Activated naive CD8-positive, alpha-beta T cell treated with anti-CD3 and anti-CD28 coated beads, Interleukin-2, amount 10 ng/mL, durations not matched to agents 7 days and 5 days (primary cell): ENCODE measurements around the gene SEC14L1. TPM values are rescaled to one million over a fixed set of nuclear protein-coding genes. Genes with fewer than 3 reads are reported as not detected.
"Not testable (repeated sequence)": the region's sequence is repeated elsewhere in the genome, so short reads cannot be mapped to it uniquely, and the experiment has no call there.

ENCODE experiments used
- ATAC-seq: fragments of 150-1000 bp; cut with Tn5 transposase; one replicate; pipeline ENCODE4 v1.10.0; 2021; ENCODE audit warnings: low read depth, moderate library complexity
- POLR2A ChIA-PET: fragments of 350-600 bp; sonication (Branson Sonifier 250); formaldehyde crosslinking; loops from one replicate; lab custom pipeline; 2021; ENCODE audit warnings: antibody characterized with exemption; lab: Charles Lee
- DNase-seq: peaks from one replicate; pipeline ENCODE4 v3.0.0; 2021
- H3K27ac Mint-ChIP-seq: one replicate; pipeline ENCODE4 v1.8.0; 2022; ENCODE audit warnings: mild to moderate bottlenecking, mixed read lengths
- H3K27me3 Mint-ChIP-seq: one replicate; pipeline ENCODE4 v1.8.0; 2022; ENCODE audit warnings: mild to moderate bottlenecking, moderate library complexity, mixed read lengths
- H3K36me3 Mint-ChIP-seq: one replicate; pipeline ENCODE4 v1.8.0; 2021; ENCODE audit warnings: mild to moderate bottlenecking, mixed read lengths
- H3K4me1 Mint-ChIP-seq: one replicate; pipeline ENCODE4 v1.8.0; 2021; ENCODE audit warnings: mixed read lengths
- H3K4me3 Mint-ChIP-seq: one replicate; pipeline ENCODE4 v1.8.0; 2022; ENCODE audit warnings: mild to moderate bottlenecking, moderate library complexity, mixed read lengths
- H3K9me3 Mint-ChIP-seq: one replicate; pipeline ENCODE4 v1.8.0; 2021; ENCODE audit warnings: mixed read lengths
- total RNA-seq, 2 experiments: library from RNA; stranded (reverse); gene quantifications; one replicate each; pipeline ENCODE4 v1.2.3, GENCODE V29; 2021

The SEC14L1 gene
- total RNA-seq, 2 experiments from 2014 or later = 74.6 to 77.5 TPM

DNA sequence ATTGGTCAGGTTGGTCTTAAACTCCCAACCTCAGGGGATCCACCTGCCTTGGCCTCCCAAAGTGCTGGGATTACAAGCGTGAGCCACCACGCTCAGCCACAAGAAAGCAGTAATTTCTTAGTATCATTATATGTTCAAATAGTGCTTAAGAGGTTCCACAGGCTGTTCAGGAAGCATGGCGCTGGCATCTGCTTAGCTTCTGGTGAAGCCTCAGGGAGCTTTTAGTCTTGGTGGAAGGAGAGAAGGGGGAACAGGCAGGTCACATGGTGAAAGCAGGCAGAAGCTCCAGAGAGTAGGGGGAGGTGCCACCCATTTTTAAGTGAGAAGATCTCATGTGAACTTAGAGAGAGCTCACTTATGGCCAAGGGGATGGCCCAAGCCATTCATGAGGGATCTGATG lies 3.7 kb upstream of the SEC14L1 start:
- Mint-ChIP-seq H3K9me3 (peaks cover 16% of the 10 kb centered on the region), H3K36me3 (peaks cover 29% of the 10 kb centered on the region), H3K4me1 (peaks cover 28% of the 10 kb centered on the region), H3K27me3 (no peaks in the 10 kb centered on the region), H3K27ac (no peak overlapping the region), H3K4me3 (no peak overlapping the region)
- no peak for ATAC-seq
- POLR2A ChIA-PET = interaction anchor here (0.6 to 7.1 kb wide), 2 partner anchors 8 to 21 kb away, joined by 3 to 100 read pairs; no protein-coding TSS in a partner anchor
- DNase-seq = no peak

DNA sequence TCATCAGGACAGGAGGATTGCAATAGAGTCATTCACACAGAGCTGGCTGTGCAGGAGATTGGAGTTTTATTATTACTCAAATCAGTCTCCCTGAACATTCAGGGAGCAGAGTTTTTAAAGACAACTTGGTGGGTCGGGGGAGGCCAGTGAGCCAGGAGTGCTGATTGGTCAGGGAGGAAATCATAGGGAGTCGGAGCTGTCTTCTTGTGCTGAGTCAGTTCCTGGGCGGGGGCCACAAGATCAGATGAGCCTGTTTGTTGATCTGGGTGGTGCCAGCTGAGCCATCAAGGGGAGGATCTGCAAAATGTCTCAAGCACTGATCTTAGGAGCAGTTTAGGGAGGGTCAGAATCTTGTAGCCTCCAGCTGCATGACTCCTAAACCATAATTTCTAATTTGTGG lies 2.9 kb upstream of the SEC14L1 start:
- Mint-ChIP-seq H3K36me3 (peaks cover 34% of the 10 kb centered on the region), H3K9me3 (peaks cover 16% of the 10 kb centered on the region), H3K4me1 (peaks cover 34% of the 10 kb centered on the region), H3K4me3 (peak overlapping the region; percentile 47), H3K27ac (peak overlapping the region; percentile 71)
- H3K27me3 Mint-ChIP-seq, ATAC-seq, DNase-seq: not testable (repeated sequence)
- POLR2A ChIA-PET = interaction anchor here (7.1 kb wide), 1 partner anchor 8 kb away, joined by 100 read pairs; no protein-coding TSS in a partner anchor

DNA sequence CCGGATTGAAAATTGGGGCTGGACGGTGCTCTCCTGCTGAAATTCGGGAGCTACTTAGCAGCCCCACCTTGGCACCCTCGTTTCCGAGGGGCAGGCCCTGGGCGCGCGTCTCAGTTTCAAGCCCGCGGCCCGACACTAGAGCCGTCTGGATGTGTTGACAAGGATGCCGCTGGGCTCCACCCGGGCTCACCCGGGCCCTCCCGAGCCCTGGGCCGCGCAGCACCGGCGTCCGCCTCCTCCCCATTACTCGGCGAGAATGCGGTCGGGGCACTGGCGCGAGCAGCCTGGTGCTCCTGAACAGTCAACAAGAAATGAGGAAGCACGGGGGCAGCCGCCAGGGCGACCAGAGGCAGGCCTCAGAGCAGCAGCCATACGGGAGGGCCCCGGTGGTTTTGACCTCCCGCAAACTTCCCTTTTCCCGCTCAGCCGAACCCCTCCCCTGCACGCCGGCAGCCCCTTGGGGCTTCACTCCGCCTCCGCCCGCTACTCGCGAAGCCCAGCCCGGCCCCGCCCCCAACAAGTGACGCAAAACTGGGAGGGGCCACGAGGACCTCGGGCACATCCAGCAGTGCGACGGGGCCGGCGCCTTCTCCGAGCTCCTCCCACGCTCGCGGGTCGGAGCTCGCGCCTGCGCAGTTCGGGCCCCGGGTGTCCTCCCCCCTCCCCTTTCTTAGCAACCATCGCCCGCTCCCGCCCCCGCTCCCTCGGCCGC lies 447 bp upstream of the SEC14L1 start:
- peak overlapping the region; percentile 74 for H3K4me3 Mint-ChIP-seq

DNA sequence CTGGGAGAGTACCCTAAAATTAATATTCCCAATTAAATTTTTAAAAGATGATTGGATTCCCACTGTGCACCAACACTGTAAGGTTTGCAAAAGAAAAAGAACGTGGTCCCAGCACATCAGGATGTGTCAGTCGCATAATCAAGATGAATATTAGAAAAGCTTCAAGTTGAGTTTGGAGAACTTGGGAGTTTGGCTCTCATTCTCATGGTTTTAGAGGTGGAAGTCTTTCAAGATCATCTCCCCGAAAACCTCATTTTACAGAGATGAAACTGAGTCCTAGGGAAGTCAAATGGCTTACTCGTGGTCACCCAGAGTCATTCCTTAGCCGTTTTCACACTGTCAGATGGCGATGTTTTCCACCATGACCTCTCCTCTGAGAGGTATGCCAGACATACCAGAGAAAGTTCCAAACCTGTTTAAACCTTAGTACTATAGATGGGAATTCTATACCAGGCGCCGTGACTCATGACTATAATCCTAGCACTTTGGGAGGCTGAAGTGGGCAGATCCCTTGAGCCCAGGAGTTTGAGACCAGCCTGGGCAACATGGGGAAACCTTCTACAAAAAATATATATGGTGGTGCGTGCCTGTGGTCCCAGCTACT lies 1.2 kb downstream of the SEC14L1 start:
- Mint-ChIP-seq H3K4me3 (peak overlapping the region; percentile 91), H3K27me3 (no peaks in the 10 kb centered on the region), H3K4me1 (peaks cover 57% of the 10 kb centered on the region), H3K36me3 (peaks cover 52% of the 10 kb centered on the region), H3K9me3 (peaks cover 11% of the 10 kb centered on the region), H3K27ac (peak overlapping the region; percentile 90)
- no peak for ATAC-seq
- POLR2A ChIA-PET = interaction anchor here (0.6 to 7.1 kb wide), 7 partner anchors 12 to 59 kb away, joined by 3 to 100 read pairs (median 4); no protein-coding TSS in a partner anchor
- DNase-seq = no peak

More for the DNA sequence above, 447 bp upstream of the SEC14L1 start:
- POLR2A ChIA-PET = interaction anchor here (0.6 to 7.1 kb wide), 21 partner anchors 10 to 1261 kb away, joined by 3 to 100 read pairs (median 4); partner anchors contain the start of gene MFSD11
- peaks cover 16% of the 10 kb centered on the region for H3K9me3 Mint-ChIP-seq
- ATAC-seq (peak; percentile 88), DNase-seq (peak; percentile 100)
- peaks cover 44% of the 10 kb centered on the region for H3K36me3 Mint-ChIP-seq
- no peaks in the 10 kb centered on the region for H3K27me3 Mint-ChIP-seq
- peak overlapping the region; percentile 89 for H3K27ac Mint-ChIP-seq
- peaks cover 49% of the 10 kb centered on the region for H3K4me1 Mint-ChIP-seq

DNA sequence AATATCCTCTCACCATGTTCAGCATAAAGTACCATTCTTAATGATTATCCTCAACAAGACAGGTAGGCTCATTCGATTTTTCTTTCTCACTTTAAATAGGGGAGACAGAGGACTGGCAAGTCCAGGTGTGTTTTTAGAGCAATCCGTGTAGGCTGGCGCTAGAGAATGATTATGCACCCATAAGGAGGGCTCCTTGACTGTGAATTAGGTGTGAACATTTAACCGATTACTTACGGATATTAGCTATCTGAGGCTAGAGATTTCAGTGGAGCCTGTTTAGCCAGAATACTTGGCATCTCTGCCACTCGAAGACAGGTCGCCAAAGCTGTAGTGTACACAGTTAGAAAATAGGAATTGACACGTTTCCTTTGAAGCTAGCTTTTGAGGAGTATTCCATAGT lies 1.9 kb downstream of the SEC14L1 start:
- H3K27me3 Mint-ChIP-seq = no peaks in the 10 kb centered on the region
- peaks cover 53% of the 10 kb centered on the region for H3K36me3 Mint-ChIP-seq
- H3K4me1 Mint-ChIP-seq = peaks cover 63% of the 10 kb centered on the region
- DNase-seq = no peak
- POLR2A ChIA-PET = interaction anchor here (0.6 to 7.1 kb wide), 6 partner anchors 13 to 60 kb away, joined by 3 to 100 read pairs (median 4); no protein-coding TSS in a partner anchor
- H3K9me3 Mint-ChIP-seq = peaks cover 6% of the 10 kb centered on the region
- H3K4me3 Mint-ChIP-seq = peak overlapping the region; percentile 91
- no peak for ATAC-seq
- peak overlapping the region; percentile 54 for H3K27ac Mint-ChIP-seq

DNA sequence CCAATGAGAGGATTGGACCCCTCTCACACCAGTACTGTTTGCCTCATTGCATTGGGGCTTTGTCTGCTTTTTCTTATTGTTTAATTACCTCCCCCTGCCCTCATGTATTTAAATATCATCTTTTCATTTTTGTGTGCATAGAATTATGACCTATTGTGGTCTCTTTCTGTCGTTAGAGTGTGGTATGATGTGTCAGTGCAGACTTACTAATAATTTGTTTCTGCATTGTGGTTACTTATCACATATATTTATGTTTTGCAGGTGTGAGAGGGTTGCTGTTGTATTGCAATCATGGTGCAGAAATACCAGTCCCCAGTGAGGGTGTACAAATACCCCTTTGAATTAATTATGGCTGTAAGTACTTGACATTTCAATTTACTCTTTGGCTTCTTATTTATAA lies 2.5 kb downstream of the SEC14L1 start:
- POLR2A ChIA-PET = interaction anchor here (1.3 to 7.1 kb wide), 2 partner anchors 14 to 36 kb away, joined by 4 to 100 read pairs; no protein-coding TSS in a partner anchor
- Mint-ChIP-seq H3K36me3 (peaks cover 51% of the 10 kb centered on the region), H3K27me3 (no peaks in the 10 kb centered on the region), H3K4me3 (peak overlapping the region; percentile 72), H3K27ac (no peak overlapping the region), H3K9me3 (peaks cover 2% of the 10 kb centered on the region), H3K4me1 (peaks cover 60% of the 10 kb centered on the region)
- ATAC-seq (no peak), DNase-seq (no peak)

DNA sequence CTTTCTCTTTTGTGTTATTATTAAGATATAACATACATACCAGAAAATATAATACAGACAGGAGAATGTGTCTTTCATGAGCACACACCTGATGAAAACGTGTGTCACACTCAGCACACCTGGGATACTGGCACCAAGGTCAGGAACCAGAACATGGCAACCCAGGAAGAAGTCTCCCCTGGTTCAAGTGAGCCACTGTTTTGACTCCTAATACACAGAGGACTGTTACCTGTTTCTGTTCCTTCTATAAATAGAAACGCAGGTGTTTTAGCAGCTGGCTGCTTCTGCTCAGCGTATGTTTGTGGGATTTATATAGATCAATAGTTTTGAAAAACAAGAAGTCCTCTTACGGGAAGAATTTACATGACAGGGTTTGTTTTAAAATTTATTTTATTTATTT lies 3.5 kb downstream of the SEC14L1 start:
- ATAC-seq = no peak
- no peaks in the 10 kb centered on the region for H3K27me3 Mint-ChIP-seq
- no peak overlapping the region for H3K27ac Mint-ChIP-seq
- POLR2A ChIA-PET = interaction anchor here (1.5 to 2.2 kb wide), 2 partner anchors 16 to 408 kb away, joined by 3 to 10 read pairs; no protein-coding TSS in a partner anchor
- peaks cover 57% of the 10 kb centered on the region for H3K36me3 Mint-ChIP-seq
- DNase-seq = no peak
- peak overlapping the region; percentile 15 for H3K4me3 Mint-ChIP-seq
- no peaks in the 10 kb centered on the region for H3K9me3 Mint-ChIP-seq
- peaks cover 67% of the 10 kb centered on the region for H3K4me1 Mint-ChIP-seq

DNA sequence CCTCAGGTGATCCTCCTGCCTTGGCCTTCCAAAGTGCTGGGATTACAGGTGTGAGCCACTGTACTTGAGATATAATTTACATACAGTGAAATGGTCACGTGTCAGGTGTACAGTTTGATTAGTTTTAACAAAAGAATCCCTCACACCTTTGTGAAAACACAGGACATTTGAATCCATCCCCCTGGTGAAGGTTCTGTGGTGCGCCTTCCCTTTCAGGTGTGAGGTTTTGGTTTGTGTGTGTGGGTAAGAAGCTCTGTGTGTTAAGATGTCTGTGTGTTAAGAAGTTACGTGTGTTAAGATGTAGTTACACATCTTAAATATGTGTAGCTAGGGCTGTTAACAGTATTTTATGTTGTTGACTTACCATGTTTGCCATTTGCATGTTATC lies 4.4 kb downstream of the SEC14L1 start:
- no peaks in the 10 kb centered on the region for H3K27me3 Mint-ChIP-seq
- ATAC-seq (no peak), DNase-seq (no peak)
- peak overlapping the region; percentile 71 for H3K4me3 Mint-ChIP-seq
- peaks cover 65% of the 10 kb centered on the region for H3K4me1 Mint-ChIP-seq
- POLR2A ChIA-PET = interaction anchor here (0.5 to 2.2 kb wide), 7 partner anchors 17 to 409 kb away, joined by 3 to 10 read pairs (median 5); no protein-coding TSS in a partner anchor
- H3K36me3 Mint-ChIP-seq = peaks cover 56% of the 10 kb centered on the region
- peak overlapping the region; percentile 79 for H3K27ac Mint-ChIP-seq
- no peaks in the 10 kb centered on the region for H3K9me3 Mint-ChIP-seq

DNA sequence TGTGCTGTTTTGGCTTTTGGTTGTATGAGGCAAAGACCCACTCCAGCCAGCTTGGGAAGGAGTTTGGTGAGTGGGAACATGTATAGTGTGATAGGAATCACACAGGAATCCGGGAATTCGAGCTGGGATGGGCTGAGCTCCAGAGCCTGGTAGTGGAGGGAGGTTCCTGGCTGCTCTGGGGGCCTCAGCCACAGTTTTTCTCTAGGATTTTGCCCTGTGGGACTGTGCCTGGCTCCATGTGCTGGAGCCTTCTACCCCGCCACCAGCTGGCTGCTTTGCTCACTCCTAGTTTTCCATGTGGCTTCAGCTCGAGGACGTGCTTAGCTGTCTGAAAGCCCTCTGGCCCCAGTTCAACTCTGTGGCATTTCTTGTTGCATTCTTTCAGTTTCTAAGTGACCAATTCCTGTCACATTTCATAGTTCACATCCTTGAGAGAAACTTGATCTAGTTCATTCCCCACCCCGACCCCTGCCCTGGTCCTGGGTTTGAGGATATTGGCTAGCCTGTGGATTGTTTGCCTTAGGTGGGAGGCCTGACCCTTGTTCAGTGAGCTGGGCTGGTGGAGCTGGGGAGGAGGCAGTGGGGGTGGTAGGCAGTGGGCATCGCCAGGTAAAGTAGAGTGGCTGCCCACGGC lies 5.0 kb downstream of the SEC14L1 start:
- H3K4me1 Mint-ChIP-seq = peaks cover 68% of the 10 kb centered on the region
- ATAC-seq (peak; percentile 20), DNase-seq (no peak)
- POLR2A ChIA-PET = interaction anchor here (0.5 to 2.2 kb wide), 7 partner anchors 9 to 90 kb away, joined by 3 to 10 read pairs (median 6); no protein-coding TSS in a partner anchor
- H3K27me3 Mint-ChIP-seq = no peaks in the 10 kb centered on the region
- peak overlapping the region; percentile 71 for H3K4me3 Mint-ChIP-seq
- H3K27ac Mint-ChIP-seq = peak overlapping the region; percentile 84
- H3K36me3 Mint-ChIP-seq = peaks cover 57% of the 10 kb centered on the region
- no peaks in the 10 kb centered on the region for H3K9me3 Mint-ChIP-seq

DNA sequence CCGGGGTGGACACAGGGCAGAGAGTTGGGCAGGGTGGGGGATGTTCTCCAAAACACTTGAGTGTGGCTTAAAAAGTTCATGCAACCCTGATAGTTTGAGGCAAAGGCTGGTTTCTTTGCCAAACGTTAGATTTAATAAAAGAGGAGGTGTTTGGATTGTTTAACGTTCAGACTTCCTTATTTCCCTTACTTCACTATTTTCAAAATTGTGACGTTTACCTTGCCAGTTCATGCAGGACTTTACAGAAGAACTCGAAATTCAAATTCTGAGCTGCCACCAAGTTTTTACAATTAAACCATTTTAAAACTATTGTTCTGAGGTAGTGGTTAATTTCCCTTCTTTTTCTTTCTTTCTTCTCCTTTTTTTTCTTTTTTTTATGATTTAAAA lies 5.5 kb downstream of the SEC14L1 start:
- Mint-ChIP-seq H3K4me3 (peak overlapping the region; percentile 71), H3K4me1 (peaks cover 69% of the 10 kb centered on the region), H3K36me3 (peaks cover 60% of the 10 kb centered on the region), H3K27me3 (no peaks in the 10 kb centered on the region), H3K9me3 (no peaks in the 10 kb centered on the region), H3K27ac (peak overlapping the region; percentile 84)
- POLR2A ChIA-PET = interaction anchor here (1.0 to 2.2 kb wide), 5 partner anchors 9 to 89 kb away, joined by 3 to 10 read pairs (median 7); no protein-coding TSS in a partner anchor
- DNase-seq (no peak), ATAC-seq (no peak)

DNA sequence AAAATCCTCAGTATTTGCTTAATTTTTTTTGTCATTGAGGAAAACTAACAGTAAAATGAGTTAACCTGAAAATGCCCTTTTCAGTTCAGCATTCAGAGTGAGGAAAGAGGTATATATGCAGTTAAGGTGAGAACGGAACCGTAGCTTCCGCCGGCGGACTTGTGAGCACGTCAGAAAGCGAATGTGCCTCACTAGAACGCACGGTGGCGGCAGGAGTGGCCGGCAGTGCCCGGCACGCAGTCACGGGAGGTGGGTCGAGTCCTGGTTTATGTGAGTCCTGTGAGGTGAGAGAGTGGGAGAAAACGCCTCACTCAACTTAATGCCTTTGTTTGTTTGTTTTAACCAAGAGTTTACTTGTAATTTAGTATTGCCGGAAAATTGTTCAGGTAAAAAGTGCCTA lies 6.1 kb downstream of the SEC14L1 start:
- H3K4me1 Mint-ChIP-seq = peaks cover 69% of the 10 kb centered on the region
- H3K4me3 Mint-ChIP-seq = peak overlapping the region; percentile 71
- POLR2A ChIA-PET = interaction anchor here (1.5 kb wide), 1 partner anchor 8 kb away, joined by 7 read pairs; no protein-coding TSS in a partner anchor
- no peaks in the 10 kb centered on the region for H3K27me3 Mint-ChIP-seq
- DNase-seq = no peak
- peaks cover 57% of the 10 kb centered on the region for H3K36me3 Mint-ChIP-seq
- H3K27ac Mint-ChIP-seq = peak overlapping the region; percentile 67
- no peak for ATAC-seq
- H3K9me3 Mint-ChIP-seq = no peaks in the 10 kb centered on the region

DNA sequence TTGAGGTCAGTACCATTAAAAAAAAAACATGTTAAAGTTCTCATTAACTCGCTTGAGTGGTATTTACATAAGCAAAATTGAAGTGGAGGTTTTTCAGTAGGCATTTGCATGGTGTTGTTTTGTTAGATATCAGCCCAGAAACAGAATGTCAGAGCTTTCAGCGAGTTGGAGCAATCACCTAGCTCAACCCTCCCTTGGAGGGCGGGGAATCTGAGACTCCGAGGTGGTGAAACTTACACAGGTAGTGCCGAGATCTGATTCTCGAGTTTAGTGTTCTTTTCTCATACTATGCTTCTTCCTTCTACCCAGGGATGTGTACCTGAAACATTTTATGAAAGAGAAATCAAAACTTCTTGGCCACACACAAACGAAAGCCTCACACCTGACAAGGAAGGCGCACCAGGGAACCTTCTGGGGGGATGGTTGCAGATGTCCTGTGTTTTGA lies 6.6 kb downstream of the SEC14L1 start:
- Mint-ChIP-seq H3K4me3 (no peak overlapping the region), H3K27ac (no peak overlapping the region), H3K27me3 (no peaks in the 10 kb centered on the region), H3K9me3 (no peaks in the 10 kb centered on the region), H3K36me3 (peaks cover 56% of the 10 kb centered on the region), H3K4me1 (peaks cover 64% of the 10 kb centered on the region)
- no peak for DNase-seq
- no peak for ATAC-seq
- POLR2A ChIA-PET = interaction anchor here (1.5 kb wide), 1 partner anchor 8 kb away, joined by 7 read pairs; no protein-coding TSS in a partner anchor
